K562 treated with DMSO at 1 percent for 12 hours (cell line): ENCODE results near the gene ZNF749. TPM values are rescaled to one million over a fixed set of nuclear protein-coding genes. Genes with fewer than 3 reads are reported as not detected.

Experiments
- total RNA-seq: library from RNA; unstranded; fragments of 300-600 nt; gene quantifications from 2 replicates; pipeline ENCODE4 v1.2.3, GENCODE V29; 2022; ENCODE audit not compliant: insufficient read depth

ZNF749 gene
- 9.4 and 15.0 TPM in 2 replicates for total RNA-seq

DNA sequence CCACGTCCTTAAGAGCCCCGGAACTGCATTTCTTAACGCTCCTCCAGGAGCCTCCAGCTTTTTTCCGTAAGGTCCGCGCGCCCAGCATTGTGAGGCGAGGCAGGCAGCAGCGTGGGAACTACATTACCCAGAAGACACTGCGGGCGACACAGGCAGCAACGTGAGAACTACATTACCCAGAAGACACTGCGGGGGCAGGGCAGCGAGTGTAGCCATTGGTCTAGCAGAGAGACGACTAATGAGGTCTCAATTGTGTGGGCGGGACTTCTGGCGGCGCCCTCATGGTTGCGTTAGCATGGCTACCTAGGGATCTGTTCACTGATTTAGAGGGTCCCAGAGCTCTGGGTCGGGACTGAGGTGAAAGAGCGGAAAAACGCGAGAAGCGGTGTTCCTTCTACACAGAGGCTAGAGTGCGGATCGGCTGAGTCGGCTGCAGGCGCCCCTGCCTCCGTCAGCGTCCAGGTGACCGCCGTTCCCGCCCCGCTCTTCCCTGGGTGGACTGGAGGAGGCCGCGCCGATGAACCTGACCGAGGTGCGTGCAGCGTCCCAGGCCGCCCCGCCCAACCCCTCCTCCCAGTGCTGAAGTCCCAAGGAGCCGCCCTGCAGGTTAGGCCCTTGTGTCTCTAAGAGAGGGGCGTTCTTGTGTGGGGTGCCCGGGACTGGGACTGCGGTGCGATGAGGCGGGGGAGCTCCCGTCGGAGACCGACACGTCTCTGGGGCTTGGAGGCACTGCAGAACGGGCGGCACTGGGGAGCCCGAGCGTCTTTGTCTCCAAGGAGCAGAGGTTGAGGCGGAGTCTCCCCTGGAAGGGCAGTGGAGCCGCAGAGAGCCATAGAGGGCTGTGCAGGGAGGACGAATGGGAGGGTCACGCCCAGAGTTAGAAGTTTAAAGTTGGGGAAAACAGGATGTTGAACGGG, at the start of gene ZNF749:
Gene ZNF749 (plus strand): TSS at position 264 of the 917 bp plus-strand sequence. CDS start 254 bp downstream, at position 518.

DNA sequence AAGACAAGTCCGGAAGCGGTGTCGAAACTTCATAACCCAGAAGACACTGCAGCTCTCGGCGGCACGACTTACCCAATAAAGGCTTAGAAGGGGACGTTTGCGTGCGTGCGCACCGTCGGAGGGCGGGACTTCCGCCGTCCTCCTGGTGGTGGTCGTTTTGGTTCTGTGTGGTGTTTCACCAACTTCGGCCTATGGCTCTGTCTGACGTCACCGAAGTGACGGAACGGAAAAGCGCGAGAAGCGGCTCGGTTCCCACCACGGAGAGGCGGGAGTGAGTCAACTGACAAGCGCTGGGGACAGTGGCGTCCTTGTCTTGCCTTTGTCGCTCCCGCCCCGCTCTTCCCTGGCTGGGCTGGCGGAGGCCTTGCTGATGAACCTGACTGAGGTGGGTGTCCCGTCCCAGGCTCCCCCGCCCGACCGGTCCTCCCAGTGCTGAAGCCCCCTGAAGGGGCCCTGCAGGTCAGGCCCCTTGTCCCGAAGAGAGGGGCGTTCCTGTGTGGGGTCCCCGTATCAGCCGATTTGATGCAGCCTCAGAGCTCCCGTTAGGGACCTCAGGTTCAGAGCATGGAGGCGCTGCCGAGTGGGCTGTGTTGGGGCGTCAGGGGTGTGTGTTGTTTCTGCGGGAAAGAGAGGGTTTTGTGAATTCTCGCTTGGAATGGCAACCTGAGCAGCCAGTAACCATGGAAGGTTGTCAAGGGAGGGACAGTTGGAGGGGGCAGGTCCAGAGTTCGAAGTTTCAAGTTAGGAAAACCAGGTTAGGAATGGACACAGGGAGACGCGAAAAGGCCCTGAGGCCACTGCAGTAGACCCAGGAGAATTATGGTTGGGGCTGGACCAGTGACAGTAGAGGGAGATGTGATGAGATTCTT, 45.2 kb upstream of the ZNF749 start, which contains the start of gene ZNF548:
Gene ZNF548 (plus strand): TSS at position 125 of the 869 bp plus-strand sequence. CDS start 246 bp downstream, at position 371.

DNA sequence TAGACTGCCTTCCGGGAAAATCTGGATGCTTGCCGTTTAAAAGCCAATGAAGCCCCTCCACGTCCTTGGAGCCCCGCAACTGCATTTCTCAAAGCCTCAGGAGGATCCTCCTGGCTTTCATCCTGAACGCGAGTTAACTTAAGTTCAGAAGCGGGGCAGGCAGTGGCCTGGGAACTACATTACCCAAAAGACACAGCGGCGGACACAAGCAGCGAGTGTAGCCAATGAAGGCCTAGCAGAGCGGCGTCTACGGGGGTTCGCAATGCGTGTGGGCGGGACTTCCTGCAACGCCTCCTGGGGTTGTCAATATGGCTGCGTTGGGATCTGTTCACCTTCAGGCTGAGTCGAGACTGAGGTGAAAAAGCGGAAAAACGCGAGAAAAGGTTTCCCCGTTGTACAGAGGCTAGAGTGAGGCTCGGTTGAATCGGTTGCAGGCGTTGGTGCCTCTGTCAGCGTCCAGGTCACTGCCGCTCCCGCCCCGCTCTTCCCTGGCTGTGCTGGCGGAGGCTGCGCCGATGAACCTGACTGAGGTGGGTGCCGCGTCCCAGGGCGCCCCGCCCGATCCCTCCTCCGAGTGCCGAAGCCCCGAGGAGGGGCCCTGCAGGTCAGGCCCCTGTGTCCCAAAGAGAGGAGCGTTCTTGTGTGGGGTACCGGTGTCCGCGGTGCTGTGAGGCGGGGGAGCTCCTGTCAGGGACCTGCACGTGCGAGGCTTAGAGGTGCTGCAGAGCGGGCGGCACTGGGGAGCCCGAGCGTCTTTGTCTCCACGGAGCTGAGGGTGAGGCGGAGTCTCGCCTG, 24.1 kb upstream of the ZNF749 start, which contains the start of gene ZNF17:
Gene ZNF17 (plus strand): TSS at position 285 of the 795 bp plus-strand sequence. CDS start 2,455 bp downstream, outside the sequence.

DNA sequence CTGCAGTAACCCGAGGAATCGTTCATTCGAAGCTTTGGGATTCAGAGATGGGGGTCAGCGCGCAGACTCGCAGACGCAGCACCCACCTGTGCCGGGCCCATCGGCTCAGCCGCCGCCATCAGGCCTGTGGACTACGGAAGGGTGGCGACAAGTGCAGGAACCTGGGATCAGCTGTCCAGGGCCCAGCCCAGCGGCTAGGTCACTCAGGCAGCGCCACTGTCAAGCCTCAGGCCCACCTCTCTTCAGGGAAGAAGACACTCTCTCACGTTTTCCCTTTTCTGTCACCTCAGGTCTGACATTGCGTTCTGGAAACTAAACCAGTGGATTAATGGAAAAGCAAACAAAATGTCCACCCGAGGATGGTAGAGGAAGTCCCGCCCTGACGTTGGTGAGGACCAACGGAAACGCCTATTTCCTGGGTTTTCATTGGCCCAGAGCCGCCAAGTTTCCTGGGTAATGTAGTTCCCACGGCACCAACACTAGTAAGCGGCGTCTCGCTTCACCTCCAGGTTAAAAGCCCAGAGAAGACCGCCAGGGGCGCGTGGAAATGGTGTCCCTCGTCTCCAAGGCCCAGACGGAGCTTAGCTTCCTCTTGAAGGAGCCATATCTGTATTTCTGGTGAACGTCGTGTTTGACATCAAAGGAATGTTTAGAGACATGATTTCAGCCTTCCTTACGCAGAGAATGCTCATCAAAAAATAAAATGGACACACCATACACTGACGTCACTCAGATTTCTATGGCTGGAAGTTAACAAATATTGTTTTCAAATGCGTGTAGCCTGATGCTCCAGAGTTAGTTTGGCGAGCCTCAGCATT, 42.3 kb downstream of the ZNF749 start, which contains the start of gene ZNF772:
Gene ZNF772 (minus strand): TSS at position 376 of the 818 bp plus-strand sequence. CDS start 257 bp downstream, at position 119.

DNA sequence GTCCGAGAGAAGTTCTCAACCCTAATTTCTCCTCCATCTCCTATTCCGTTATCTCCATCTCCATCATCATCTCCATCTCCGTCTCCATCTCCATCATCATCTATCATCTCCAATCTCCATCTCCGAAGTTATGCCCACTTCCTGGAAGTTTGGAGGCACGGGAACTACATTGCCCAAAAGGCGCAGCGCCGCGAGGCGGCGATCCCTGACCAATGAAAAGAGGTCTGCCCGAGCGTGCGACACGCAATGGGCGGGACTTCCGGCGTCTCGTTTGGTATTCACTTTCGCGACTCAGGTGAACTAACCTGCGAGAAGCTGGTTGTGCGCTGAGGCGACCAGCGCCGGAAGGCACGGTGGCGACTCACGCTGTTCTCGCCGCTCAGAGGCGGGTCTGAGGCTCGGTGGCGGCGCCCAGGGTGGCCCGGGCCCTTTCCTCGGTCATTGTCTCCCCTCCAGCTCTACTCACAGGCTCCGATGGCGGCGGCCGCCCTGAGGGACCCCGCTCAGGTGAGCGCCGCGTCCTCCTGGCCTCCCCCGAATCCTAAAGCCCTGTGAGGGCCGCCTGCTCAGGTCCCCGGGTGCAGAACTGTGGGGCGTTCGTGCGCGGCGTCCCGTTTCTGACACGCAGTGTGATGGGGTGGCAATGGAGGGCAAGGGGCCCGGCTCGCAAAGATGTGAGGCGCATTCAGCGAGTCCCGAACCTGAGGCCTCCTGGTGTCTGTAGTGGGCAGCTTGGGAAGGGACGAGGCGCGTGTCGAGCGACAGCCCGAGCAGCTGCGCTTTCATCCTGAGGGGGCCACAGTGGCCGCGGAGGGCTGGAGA, 52.6 kb downstream of the ZNF749 start, which contains the start of gene ZNF419:
Gene ZNF419 (plus strand): TSS at position 274 of the 822 bp plus-strand sequence. CDS start 201 bp downstream, at position 475.

Other genes starting within 250 kb of the ZNF749 start
- 0.27 and 2.0 TPM in 2 replicates for gene ZNF264, start 243.8 kb upstream of the ZNF749 start, total RNA-seq
- gene AURKC, start 204.3 kb upstream of the ZNF749 start, total RNA-seq = 9.3 and 10.7 TPM in 2 replicates
- 0.45 and 2.5 TPM in 2 replicates for gene ZNF805, start 194.7 kb upstream of the ZNF749 start, total RNA-seq
- 2.0 TPM in 1 of 2 replicates, not detected in the other for gene ZNF460, start 154.8 kb upstream of the ZNF749 start, total RNA-seq
- gene ZNF543, start 114.9 kb upstream of the ZNF749 start, total RNA-seq = 0.63 and 2.8 TPM in 2 replicates
- gene ZNF304, start 84.1 kb upstream of the ZNF749 start, total RNA-seq = 0.90 and 3.1 TPM in 2 replicates
- 6.2 and 8.9 TPM in 2 replicates for gene TRAPPC2B, start 71.8 kb upstream of the ZNF749 start, total RNA-seq
- 1.3 and 3.0 TPM in 2 replicates for gene ZNF547, start 71.8 kb upstream of the ZNF749 start, total RNA-seq
- gene ZNF548, start 45.5 kb upstream of the ZNF749 start, total RNA-seq = 0.81 and 5.3 TPM in 2 replicates
- gene ZNF17, start 24.2 kb upstream of the ZNF749 start, total RNA-seq = 4.8 and 9.6 TPM in 2 replicates
- gene VN1R1, start 21.8 kb downstream of the ZNF749 start, total RNA-seq = not detected in 2 replicates
- gene ZNF772, start 42.2 kb downstream of the ZNF749 start, total RNA-seq = 0.44 and 2.1 TPM in 2 replicates
- gene ZNF419, start 52.4 kb downstream of the ZNF749 start, total RNA-seq = 1.3 TPM in 2 replicates
- 1.3 TPM in 1 of 2 replicates, not detected in the other for gene ZNF773, start 64.6 kb downstream of the ZNF749 start, total RNA-seq
- gene ZNF549, start 92.0 kb downstream of the ZNF749 start, total RNA-seq = 0.16 TPM in 1 of 2 replicates, not detected in the other
- gene ZNF550, start 124.5 kb downstream of the ZNF749 start, total RNA-seq = 2.5 and 3.1 TPM in 2 replicates
- gene ZNF416, start 143.6 kb downstream of the ZNF749 start, total RNA-seq = 1.3 and 2.0 TPM in 2 replicates
- gene ZIK1, start 148.8 kb downstream of the ZNF749 start, total RNA-seq = 0.36 TPM in 1 of 2 replicates, not detected in the other
- gene ZNF530, start 164.6 kb downstream of the ZNF749 start, total RNA-seq = 5.8 and 6.7 TPM in 2 replicates
- gene ZNF134, start 178.9 kb downstream of the ZNF749 start, total RNA-seq = 1.1 and 14.4 TPM in 2 replicates
- gene ZNF211, start 197.8 kb downstream of the ZNF749 start, total RNA-seq = 2.7 and 6.6 TPM in 2 replicates
- not detected in 2 replicates for gene ZSCAN4, start 233.6 kb downstream of the ZNF749 start, total RNA-seq
- 1.1 and 5.0 TPM in 2 replicates for gene ZNF551, start 246.7 kb downstream of the ZNF749 start, total RNA-seq